HG02870 (cell line): Measurements from ENCODE around the gene SLIT1.

Source experiments
- ATAC-seq: cut with Tn5 transposase; IDR thresholded peaks from one replicate; pipeline ENCODE4 v1.9.1; 2021; ENCODE audit warnings: mild to moderate bottlenecking, moderate library complexity; ENCODE audit not compliant: unreplicated experiment

Gene SLIT1

GRCh38 chr10:97203220-97203619 lies 17.5 kb upstream of the SLIT1 start:
- no peak for ATAC-seq

- no peak for ATAC-seq
Observed at GRCh38 chr10:97200616-97201015, 14.9 kb upstream of the SLIT1 start.

GRCh38 chr10:97199152-97199551 lies 13.4 kb upstream of the SLIT1 start:
- no peak for ATAC-seq

GRCh38 chr10:97197030-97197500 lies 11.3 kb upstream of the SLIT1 start:
- ATAC-seq: no peak

- ATAC-seq: no peak
Observed at GRCh38 chr10:97196223-97197029, 10.7 kb upstream of the SLIT1 start.

- no peak for ATAC-seq
Observed at GRCh38 chr10:97195706-97196222, 10.0 kb upstream of the SLIT1 start.

GRCh38 chr10:97192952-97193435 lies 7.2 kb upstream of the SLIT1 start:
- ATAC-seq: no peak

GRCh38 chr10:97190450-97190849 lies 4.7 kb upstream of the SLIT1 start:
- no peak for ATAC-seq

- no peak for ATAC-seq
Observed at GRCh38 chr10:97188261-97188711, 2.5 kb upstream of the SLIT1 start.

- no peak for ATAC-seq
Observed at GRCh38 chr10:97186911-97187310, 1.2 kb upstream of the SLIT1 start.

- no peak for ATAC-seq
Observed at GRCh38 chr10:97184971-97185325, 811 bp downstream of the SLIT1 start.

- ATAC-seq: no peak
Observed at GRCh38 chr10:97183314-97183713, 2.4 kb downstream of the SLIT1 start.

GRCh38 chr10:97182288-97182990 lies 3.3 kb downstream of the SLIT1 start:
- no peak for ATAC-seq

GRCh38 chr10:97180986-97181385 lies 4.8 kb downstream of the SLIT1 start:
- no peak for ATAC-seq

- ATAC-seq: no peak
Observed at GRCh38 chr10:97180363-97180755, 5.4 kb downstream of the SLIT1 start.

GRCh38 chr10:97179731-97180362 lies 5.9 kb downstream of the SLIT1 start:
- ATAC-seq: no peak

- no peak for ATAC-seq
Observed at GRCh38 chr10:97179311-97179710, 6.4 kb downstream of the SLIT1 start.

- no peak for ATAC-seq
Observed at GRCh38 chr10:97178074-97178473, 7.7 kb downstream of the SLIT1 start.

GRCh38 chr10:97176226-97176625 lies 9.5 kb downstream of the SLIT1 start:
- ATAC-seq: no peak

GRCh38 chr10:97175586-97175985 lies 10.2 kb downstream of the SLIT1 start:
- ATAC-seq: no peak

GRCh38 chr10:97174941-97175340 lies 10.8 kb downstream of the SLIT1 start:
- no peak for ATAC-seq
